ENCODE data around the gene ADAMTS2. TPM values are rescaled to one million over a fixed set of nuclear protein-coding genes. Genes with fewer than 3 reads are reported as not detected.

The ADAMTS2 gene
- total RNA-seq, 1 donor from 2014 or later = 8.2 TPM

GRCh38 chr5:179318221-179318955, 26.9 kb downstream of the ADAMTS2 start:
- DNase-seq (ENCODE audit: low spot score in 2 of 2, unreplicated experiment in 2 of 2) = peak in 1 of 2 experiments; percentile 7

GRCh38 chr5:179317411-179318220, 27.6 kb downstream of the ADAMTS2 start:
- H3K4me1 Mint-ChIP-seq = peaks cover 20% of the 10 kb centered on the region
- H3K4me3 Mint-ChIP-seq = no peak overlapping the region
- H3K27ac Mint-ChIP-seq = no peak overlapping the region
- H3K9me3 Mint-ChIP-seq = peaks cover 10% of the 10 kb centered on the region
- TF ChIP-seq, protein P1, sequence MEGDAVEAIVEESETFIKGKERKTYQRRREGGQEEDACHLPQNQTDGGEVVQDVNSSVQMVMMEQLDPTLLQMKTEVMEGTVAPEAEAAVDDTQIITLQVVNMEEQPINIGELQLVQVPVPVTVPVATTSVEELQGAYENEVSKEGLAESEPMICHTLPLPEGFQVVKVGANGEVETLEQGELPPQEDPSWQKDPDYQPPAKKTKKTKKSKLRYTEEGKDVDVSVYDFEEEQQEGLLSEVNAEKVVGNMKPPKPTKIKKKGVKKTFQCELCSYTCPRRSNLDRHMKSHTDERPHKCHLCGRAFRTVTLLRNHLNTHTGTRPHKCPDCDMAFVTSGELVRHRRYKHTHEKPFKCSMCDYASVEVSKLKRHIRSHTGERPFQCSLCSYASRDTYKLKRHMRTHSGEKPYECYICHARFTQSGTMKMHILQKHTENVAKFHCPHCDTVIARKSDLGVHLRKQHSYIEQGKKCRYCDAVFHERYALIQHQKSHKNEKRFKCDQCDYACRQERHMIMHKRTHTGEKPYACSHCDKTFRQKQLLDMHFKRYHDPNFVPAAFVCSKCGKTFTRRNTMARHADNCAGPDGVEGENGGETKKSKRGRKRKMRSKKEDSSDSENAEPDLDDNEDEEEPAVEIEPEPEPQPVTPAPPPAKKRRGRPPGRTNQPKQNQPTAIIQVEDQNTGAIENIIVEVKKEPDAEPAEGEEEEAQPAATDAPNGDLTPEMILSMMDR (IDR thresholded peaks at IDR 0.05; ENCODE audit: unreplicated experiment) = no peak
- no peaks in the 10 kb centered on the region for H3K27me3 Mint-ChIP-seq (ENCODE audit: low read depth)
- peak in 1 of 2 experiments; percentile 8 for DNase-seq (ENCODE audit: low spot score in 2 of 2, unreplicated experiment in 2 of 2)
- no peaks in the 10 kb centered on the region for H3K36me3 Mint-ChIP-seq

More at GRCh38 chr5:179318221-179318955, 26.9 kb downstream of the ADAMTS2 start:
- Mint-ChIP-seq H3K9me3 (peaks cover 7% of the 10 kb centered on the region), H3K36me3 (no peaks in the 10 kb centered on the region), H3K4me3 (no peak overlapping the region), H3K27ac (no peak overlapping the region), H3K27me3 (ENCODE audit: low read depth) (no peaks in the 10 kb centered on the region), H3K4me1 (peaks cover 22% of the 10 kb centered on the region)
- TF ChIP-seq, protein P1 (IDR thresholded peaks at IDR 0.05; ENCODE audit: unreplicated experiment) = no peak

- no peak overlapping the region for H3K27ac Mint-ChIP-seq
- H3K4me3 Mint-ChIP-seq = no peak overlapping the region
- DNase-seq (ENCODE audit: low spot score in 2 of 2, unreplicated experiment in 2 of 2) = peak in 1 of 2 experiments; percentile 4
- TF ChIP-seq, protein P1 (IDR thresholded peaks at IDR 0.05; ENCODE audit: unreplicated experiment) = no peak
- no peaks in the 10 kb centered on the region for H3K36me3 Mint-ChIP-seq
- H3K27me3 Mint-ChIP-seq (ENCODE audit: low read depth) = no peaks in the 10 kb centered on the region
- H3K4me1 Mint-ChIP-seq = peaks cover 20% of the 10 kb centered on the region
- H3K9me3 Mint-ChIP-seq = peaks cover 13% of the 10 kb centered on the region
These were observed 28.3 kb downstream of the ADAMTS2 start for GRCh38 chr5:179316982-179317381.

GRCh38 chr5:179316111-179316551, 29.1 kb downstream of the ADAMTS2 start:
- Mint-ChIP-seq H3K9me3 (peaks cover 13% of the 10 kb centered on the region), H3K36me3 (no peaks in the 10 kb centered on the region), H3K27ac (no peak overlapping the region), H3K27me3 (ENCODE audit: low read depth) (no peaks in the 10 kb centered on the region), H3K4me1 (peaks cover 20% of the 10 kb centered on the region), H3K4me3 (no peak overlapping the region)
- TF ChIP-seq, protein P1 (IDR thresholded peaks at IDR 0.05; ENCODE audit: unreplicated experiment) = no peak
- DNase-seq (ENCODE audit: low spot score in 2 of 2, unreplicated experiment in 2 of 2) = no peak

- no peak overlapping the region for H3K27ac Mint-ChIP-seq
- H3K27me3 Mint-ChIP-seq (ENCODE audit: low read depth) = no peaks in the 10 kb centered on the region
- peak in 1 of 2 experiments; percentile 10 for DNase-seq (ENCODE audit: low spot score in 2 of 2, unreplicated experiment in 2 of 2)
- H3K9me3 Mint-ChIP-seq = peaks cover 13% of the 10 kb centered on the region
- TF ChIP-seq, protein P1 (IDR thresholded peaks at IDR 0.05; ENCODE audit: unreplicated experiment) = no peak
- peaks cover 20% of the 10 kb centered on the region for H3K4me1 Mint-ChIP-seq
- no peaks in the 10 kb centered on the region for H3K36me3 Mint-ChIP-seq
- no peak overlapping the region for H3K4me3 Mint-ChIP-seq
These were observed 29.8 kb downstream of the ADAMTS2 start for GRCh38 chr5:179315356-179315890.
